Measurements from ENCODE around the gene MYO1D. TPM values are rescaled to one million over a fixed set of nuclear protein-coding genes. Genes with fewer than 3 reads are reported as not detected.

The MYO1D gene
- total and polyA plus RNA-seq, 4 donors, result 22.0 to 75.8 (median 61.4) TPM

GRCh38 chr17:32542186-32542585, 334.7 kb downstream of the MYO1D start:
- H3K36me3 ChIP-seq (ENCODE audit: control insufficient read depth in 4 of 4, insufficient read depth in 4 of 4, low read length in 4 of 4), result no peaks in the 10 kb centered on the region
- DNase-seq (no peak), ATAC-seq (ENCODE audit: insufficient read depth, low FRiP score) (no peak)
- no peak overlapping the region for H3K9ac ChIP-seq (ENCODE audit: insufficient read depth in 1 of 2, low read length in 2 of 2)
- no peak overlapping the region for H3K27ac ChIP-seq (ENCODE audit: low read depth in 1 of 2, low read length in 1 of 2)
- no peaks in the 10 kb centered on the region for H3K27me3 ChIP-seq (ENCODE audit: control insufficient read depth in 3 of 3, insufficient read depth in 3 of 3, low read length in 2 of 3)
- peaks cover 0 to 1% (median 0%) of the 10 kb centered on the region in 5 donors for H3K4me1 ChIP-seq (ENCODE audit: control insufficient read depth in 5 of 5, insufficient read depth in 5 of 5, low read length in 5 of 5)
- no peak overlapping the region for H3K4me3 ChIP-seq
- TF ChIP-seq CTCF (IDR thresholded peaks at IDR 0.05; ENCODE audit: control extremely low read depth, extremely low read depth), result no peak
- WGBS, 2 donors, result 93 to 94% methylated on average over 7 of the region's 7 CpGs
- H3K9me3 ChIP-seq (ENCODE audit: control insufficient read depth in 4 of 4, insufficient read depth in 3 of 4, low read length in 3 of 4), result no peaks in the 10 kb centered on the region

GRCh38 chr17:32541640-32542039, 335.3 kb downstream of the MYO1D start:
- Histone ChIP-seq H3K4me1 (ENCODE audit: control insufficient read depth in 5 of 5, insufficient read depth in 5 of 5, low read length in 5 of 5) (peaks cover 0 to 7% (median 0%) of the 10 kb centered on the region in 5 donors), H3K9me3 (ENCODE audit: control insufficient read depth in 4 of 4, insufficient read depth in 3 of 4, low read length in 3 of 4) (no peaks in the 10 kb centered on the region), H3K36me3 (ENCODE audit: control insufficient read depth in 4 of 4, insufficient read depth in 4 of 4, low read length in 4 of 4) (no peaks in the 10 kb centered on the region), H3K4me3 (no peak overlapping the region), H3K27ac (ENCODE audit: low read depth in 1 of 2, low read length in 1 of 2) (no peak overlapping the region), H3K27me3 (ENCODE audit: control insufficient read depth in 3 of 3, insufficient read depth in 3 of 3, low read length in 2 of 3) (no peaks in the 10 kb centered on the region), H3K9ac (ENCODE audit: insufficient read depth in 1 of 2, low read length in 2 of 2) (no peak overlapping the region)
- DNase-seq (no peak), ATAC-seq (ENCODE audit: insufficient read depth, low FRiP score) (no peak)
- no peak for TF ChIP-seq CTCF (IDR thresholded peaks at IDR 0.05; ENCODE audit: control extremely low read depth, extremely low read depth)
- WGBS, 2 donors, result 73 to 82% methylated on average over 5 of the region's 5 CpGs

- Histone ChIP-seq H3K36me3 (ENCODE audit: control insufficient read depth in 4 of 4, insufficient read depth in 4 of 4, low read length in 4 of 4) (no peaks in the 10 kb centered on the region), H3K9ac (ENCODE audit: insufficient read depth in 1 of 2, low read length in 2 of 2) (no peak overlapping the region), H3K9me3 (ENCODE audit: control insufficient read depth in 4 of 4, insufficient read depth in 3 of 4, low read length in 3 of 4) (no peaks in the 10 kb centered on the region), H3K4me1 (ENCODE audit: control insufficient read depth in 5 of 5, insufficient read depth in 5 of 5, low read length in 5 of 5) (peaks cover 0 to 7% (median 0%) of the 10 kb centered on the region in 5 donors), H3K27me3 (ENCODE audit: control insufficient read depth in 3 of 3, insufficient read depth in 3 of 3, low read length in 2 of 3) (no peaks in the 10 kb centered on the region), H3K27ac (ENCODE audit: low read depth in 1 of 2, low read length in 1 of 2) (no peak overlapping the region), H3K4me3 (no peak overlapping the region)
- DNase-seq, result peak in 2 of 3 donors; percentile 50 to 68
- TF ChIP-seq CTCF (IDR thresholded peaks at IDR 0.05; ENCODE audit: control extremely low read depth, extremely low read depth), result no peak
- 58 to 74% methylated on average over 8 of the region's 8 CpGs for WGBS, 2 donors
- no peak for ATAC-seq (ENCODE audit: insufficient read depth, low FRiP score)
Measured at GRCh38 chr17:32536736-32537643, 339.9 kb downstream of the MYO1D start.
